ENCODE measurements around the gene FAM3A. TPM values are rescaled to one million over a fixed set of nuclear protein-coding genes. Genes with fewer than 3 reads are reported as not detected.
A peak's percentile ranks its signal among the peaks of the same experiment; 100 is the strongest.

Gene FAM3A
- total and polyA plus RNA-seq, 2 of the 4 experiments (the other 2 are of a cell fraction), result 14.0 to 47.2 TPM

DNA sequence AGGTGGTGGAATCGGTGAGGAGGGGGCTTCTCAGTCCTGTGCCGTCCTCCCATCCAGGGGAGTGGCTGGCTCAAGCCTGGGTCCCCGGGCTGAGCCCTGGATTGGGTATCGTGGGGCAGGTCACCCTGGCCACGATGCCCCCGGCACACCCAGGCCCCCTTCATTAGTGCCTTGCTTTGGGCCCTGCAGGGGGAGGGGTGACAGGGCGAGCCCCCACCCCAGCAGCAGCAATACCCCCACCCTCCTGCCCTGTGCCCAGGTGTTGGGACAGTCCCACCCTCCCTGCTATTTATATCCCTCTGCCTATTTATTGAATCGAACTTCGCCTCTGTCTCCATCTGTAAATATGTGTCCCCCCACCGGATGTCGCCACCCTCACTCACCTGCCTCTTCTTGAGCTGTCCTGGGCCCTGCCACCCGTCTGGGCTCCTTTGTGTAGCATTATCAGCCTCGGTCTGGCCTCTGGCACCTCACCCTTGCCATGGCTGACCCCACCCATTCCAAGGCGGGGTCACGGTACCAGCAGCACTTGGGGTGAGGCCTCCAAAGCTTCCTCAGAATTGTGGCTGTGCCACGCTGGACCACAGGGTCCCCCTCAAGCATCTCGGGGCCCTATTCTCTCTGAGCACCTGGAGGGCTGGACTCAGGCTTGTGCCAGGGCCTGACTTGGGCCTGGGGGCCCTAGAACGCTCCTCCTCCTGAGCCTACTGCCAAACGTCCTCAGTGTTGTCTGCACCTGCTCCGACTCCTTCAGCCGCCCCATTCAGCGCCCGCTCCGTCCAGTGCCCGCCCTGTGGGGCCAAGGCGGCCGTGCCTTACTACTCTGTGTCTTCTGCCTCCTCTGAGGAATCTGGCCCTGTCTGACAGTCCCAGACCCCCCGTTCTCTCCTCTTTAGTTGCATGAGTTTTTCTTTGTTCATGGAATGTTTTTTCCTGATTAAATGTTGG is 43.1 kb downstream of the FAM3A start:
- POLR2A ChIA-PET (ENCODE audit: unreplicated experiment), result no interaction called here
- WGBS, 2 experiments (ENCODE audit: extremely low coverage in 2 of 2, insufficient read length in 1 of 2), result 82% methylated on average over 17 of the region's 28 CpGs; no CpG with 5 or more reads in 1 of the 2 experiments
- ATAC-seq (ENCODE audit: low read depth), result no peak
- TF ChIP-seq MAFK (IDR thresholded peaks at IDR 0.05; ENCODE audit: low read depth, low read length) (no peak), MXI1 (IDR thresholded peaks at IDR 0.05; ENCODE audit: borderline replicate concordance, low read depth, low read length) (no peak), CHD1 (IDR thresholded peaks at IDR 0.05; ENCODE audit: low read depth, low read length) (no peak), POLR2A (IDR thresholded peaks at IDR 0.05; ENCODE audit: low read depth, low read length) (no peak), RFX5 (IDR thresholded peaks at IDR 0.05; ENCODE audit: low read depth, low read length) (no peak), CEBPB (IDR thresholded peaks at IDR 0.05; ENCODE audit: low read depth, low read length) (no peak), RAD21 (IDR thresholded peaks at IDR 0.05; ENCODE audit: low read length) (no peak), NFE2L2 (IDR thresholded peaks at IDR 0.05; ENCODE audit: low read depth, low read length) (no peak), SMC3 (IDR thresholded peaks at IDR 0.05; ENCODE audit: low read depth, low read length) (no peak), FOS (IDR thresholded peaks at IDR 0.05; ENCODE audit: low read depth, low read length) (no peak), MAZ (IDR thresholded peaks at IDR 0.05; ENCODE audit: borderline replicate concordance, low read depth, low read length) (no peak), BHLHE40 (IDR thresholded peaks at IDR 0.05; ENCODE audit: low read depth, low read length) (no peak)
- TF ChIP-seq, protein P1, sequence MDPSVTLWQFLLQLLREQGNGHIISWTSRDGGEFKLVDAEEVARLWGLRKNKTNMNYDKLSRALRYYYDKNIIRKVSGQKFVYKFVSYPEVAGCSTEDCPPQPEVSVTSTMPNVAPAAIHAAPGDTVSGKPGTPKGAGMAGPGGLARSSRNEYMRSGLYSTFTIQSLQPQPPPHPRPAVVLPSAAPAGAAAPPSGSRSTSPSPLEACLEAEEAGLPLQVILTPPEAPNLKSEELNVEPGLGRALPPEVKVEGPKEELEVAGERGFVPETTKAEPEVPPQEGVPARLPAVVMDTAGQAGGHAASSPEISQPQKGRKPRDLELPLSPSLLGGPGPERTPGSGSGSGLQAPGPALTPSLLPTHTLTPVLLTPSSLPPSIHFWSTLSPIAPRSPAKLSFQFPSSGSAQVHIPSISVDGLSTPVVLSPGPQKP (IDR thresholded peaks at IDR 0.05; ENCODE audit: borderline replicate concordance, low read depth, low read length), result no peak
- TF ChIP-seq, protein P2, sequence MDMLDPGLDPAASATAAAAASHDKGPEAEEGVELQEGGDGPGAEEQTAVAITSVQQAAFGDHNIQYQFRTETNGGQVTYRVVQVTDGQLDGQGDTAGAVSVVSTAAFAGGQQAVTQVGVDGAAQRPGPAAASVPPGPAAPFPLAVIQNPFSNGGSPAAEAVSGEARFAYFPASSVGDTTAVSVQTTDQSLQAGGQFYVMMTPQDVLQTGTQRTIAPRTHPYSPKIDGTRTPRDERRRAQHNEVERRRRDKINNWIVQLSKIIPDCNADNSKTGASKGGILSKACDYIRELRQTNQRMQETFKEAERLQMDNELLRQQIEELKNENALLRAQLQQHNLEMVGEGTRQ (IDR thresholded peaks at IDR 0.05; ENCODE audit: low read depth, low read length), result no peak
- TF ChIP-seq, protein P3, sequence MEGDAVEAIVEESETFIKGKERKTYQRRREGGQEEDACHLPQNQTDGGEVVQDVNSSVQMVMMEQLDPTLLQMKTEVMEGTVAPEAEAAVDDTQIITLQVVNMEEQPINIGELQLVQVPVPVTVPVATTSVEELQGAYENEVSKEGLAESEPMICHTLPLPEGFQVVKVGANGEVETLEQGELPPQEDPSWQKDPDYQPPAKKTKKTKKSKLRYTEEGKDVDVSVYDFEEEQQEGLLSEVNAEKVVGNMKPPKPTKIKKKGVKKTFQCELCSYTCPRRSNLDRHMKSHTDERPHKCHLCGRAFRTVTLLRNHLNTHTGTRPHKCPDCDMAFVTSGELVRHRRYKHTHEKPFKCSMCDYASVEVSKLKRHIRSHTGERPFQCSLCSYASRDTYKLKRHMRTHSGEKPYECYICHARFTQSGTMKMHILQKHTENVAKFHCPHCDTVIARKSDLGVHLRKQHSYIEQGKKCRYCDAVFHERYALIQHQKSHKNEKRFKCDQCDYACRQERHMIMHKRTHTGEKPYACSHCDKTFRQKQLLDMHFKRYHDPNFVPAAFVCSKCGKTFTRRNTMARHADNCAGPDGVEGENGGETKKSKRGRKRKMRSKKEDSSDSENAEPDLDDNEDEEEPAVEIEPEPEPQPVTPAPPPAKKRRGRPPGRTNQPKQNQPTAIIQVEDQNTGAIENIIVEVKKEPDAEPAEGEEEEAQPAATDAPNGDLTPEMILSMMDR (conservative IDR thresholded peaks at IDR 0.05; ENCODE audit: low read depth, low read length), result no peak

More for the DNA sequence above, 43.1 kb downstream of the FAM3A start:
- Histone ChIP-seq H2AK9ac (replicated peaks; ENCODE audit: low read depth, low read length, poor library complexity) (no peak overlapping the region), H4K5ac (ENCODE audit: low read depth, low read length) (no peak overlapping the region), H2BK5ac (ENCODE audit: low read depth, low read length, poor library complexity, severe bottlenecking) (no peak overlapping the region), H3K79me1 (ENCODE audit: low read depth in 1 of 2, low read length in 2 of 2) (no peaks in the 10 kb centered on the region; a peak in 1 of 4 replicates), H3K27ac (ENCODE audit: insufficient read depth, low read length) (no peak overlapping the region), H3K23ac (ENCODE audit: low read depth, low read length) (no peak overlapping the region), H2AK5ac (ENCODE audit: low read depth, low read length) (no peak overlapping the region), H4K91ac (ENCODE audit: insufficient read depth, low read depth, low read length) (no peak overlapping the region), H3K14ac (replicated peaks; ENCODE audit: low read depth, low read length) (no peak overlapping the region), H3K9ac (ENCODE audit: low read depth, low read length) (no peak overlapping the region), H2BK120ac (ENCODE audit: low read depth, low read length) (no peak overlapping the region), H3K18ac (ENCODE audit: low read depth, low read length) (no peak overlapping the region), H3K4me1 (ENCODE audit: control insufficient read depth, insufficient read depth, low read length) (no peaks in the 10 kb centered on the region), H4K8ac (ENCODE audit: low read depth in 2 of 2, low read length in 2 of 2) (no peak overlapping the region), H2AFZ (replicated peaks; ENCODE audit: low read length, poor library complexity) (no peak overlapping the region), H3K4me3 (ENCODE audit: insufficient read depth, low read depth, low read length) (no peak overlapping the region), H3K4me2 (ENCODE audit: low read depth, low read length) (no peak overlapping the region), H2BK20ac (ENCODE audit: low read depth, low read length) (no peak overlapping the region), H3K9me1 (ENCODE audit: insufficient read depth, low read length) (no peaks in the 10 kb centered on the region), H3K56ac (ENCODE audit: extremely low read depth, insufficient read depth, low read length) (no peak overlapping the region), H2BK15ac (ENCODE audit: low read depth, low read length) (no peak overlapping the region), H3K4ac (ENCODE audit: low read depth, low read length) (no peak overlapping the region), H3K9me3 (ENCODE audit: control insufficient read depth, insufficient read depth, low read length) (peaks cover 2% of the 10 kb centered on the region; the same call in 1 of the 2 replicates), H3K27me3 (ENCODE audit: control insufficient read depth, insufficient read depth, low read length) (no peaks in the 10 kb centered on the region), H3K36me3 (ENCODE audit: control insufficient read depth, insufficient read depth, low read length) (peaks cover 45% of the 10 kb centered on the region), H4K20me1 (ENCODE audit: insufficient read depth, low read length) (no peaks in the 10 kb centered on the region; the same call in 1 of the 2 replicates)
- BruUV-seq (replicated peaks), result TSS peak; percentile 38
- in situ Hi-C loops (cut with MboI; ENCODE audit: low sequenced_read_pairs) (no loop called here), intact Hi-C loops (cut with micrococcal nuclease) (no loop called here), dilution Hi-C loops (cut with HindIII; ENCODE audit: low sequenced_read_pairs, unreplicated experiment) (no loop called here)
- CTCF ChIA-PET, result no interaction called here
- DNase-seq, result no peak
